Measurements from ENCODE around the gene SALL4. TPM values are rescaled to one million over a fixed set of nuclear protein-coding genes. Genes with fewer than 3 reads are reported as not detected.
"Not testable (repeated sequence)": the region's sequence is repeated elsewhere in the genome, so short reads cannot be mapped to it uniquely, and the experiment has no call there.

SALL4 gene
- polyA plus RNA-seq, 3 donors, result 0.03 to 0.49 (median 0.11) TPM

DNA sequence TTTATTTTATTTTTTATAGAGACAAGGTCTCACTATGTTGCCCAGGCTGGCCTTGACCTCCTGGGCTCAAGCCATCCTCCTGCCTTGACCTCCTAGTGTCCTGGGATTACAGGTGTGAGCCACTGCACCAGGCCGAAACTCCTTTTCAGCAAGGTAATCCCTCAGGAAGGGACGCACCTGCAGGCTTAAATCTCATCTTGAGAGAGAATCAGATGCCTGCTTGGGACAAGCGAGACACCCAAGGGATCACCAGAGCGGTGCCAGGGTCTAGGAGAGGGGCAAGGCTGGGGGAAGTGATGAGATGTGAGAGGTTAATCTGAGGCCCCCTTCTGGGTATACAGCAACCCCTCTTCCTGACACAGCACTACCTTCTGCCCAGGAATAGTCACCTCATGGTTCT lies 30.1 kb downstream of the SALL4 start:
- 90 to 96% (median 94%) methylated on average over 4 of the region's 4 CpGs for WGBS, 3 donors
- H3K27ac ChIP-seq (ENCODE audit: low read depth, low read length), result no peak overlapping the region

DNA sequence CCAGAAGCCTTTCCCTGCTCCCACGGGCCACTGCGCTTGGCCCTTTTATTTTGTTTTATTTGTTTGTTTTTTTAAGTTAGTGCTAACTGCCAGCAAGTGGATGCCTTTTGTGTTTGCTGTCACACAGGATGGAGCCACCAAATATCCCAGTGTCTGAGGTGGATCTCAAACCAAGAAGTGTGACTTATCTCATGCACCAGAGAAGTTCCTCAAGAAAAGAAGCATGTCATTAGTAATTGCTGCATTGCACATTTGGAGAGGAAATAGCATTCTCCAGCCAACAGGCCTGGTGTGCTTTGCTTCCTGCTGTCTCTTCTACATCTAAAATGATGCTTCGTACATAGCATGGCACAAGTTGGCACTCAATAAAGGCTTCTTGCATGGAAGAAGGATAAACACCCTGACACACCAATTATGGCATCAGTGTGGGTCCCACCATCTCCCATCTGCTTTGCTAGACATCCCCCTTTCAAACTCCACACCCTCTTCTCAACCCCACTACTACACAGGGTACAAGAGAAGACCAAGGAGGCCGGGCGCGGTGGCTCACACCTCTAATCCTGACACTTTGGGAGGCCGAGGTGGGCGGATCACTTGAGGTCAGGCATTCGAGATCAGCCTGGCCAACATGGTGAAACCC lies 32.2 kb downstream of the SALL4 start:
- WGBS, 3 donors, result 89 to 93% (median 91%) methylated on average over 9 of the region's 9 CpGs
- H3K27ac ChIP-seq (ENCODE audit: low read depth, low read length), result no peak overlapping the region

DNA sequence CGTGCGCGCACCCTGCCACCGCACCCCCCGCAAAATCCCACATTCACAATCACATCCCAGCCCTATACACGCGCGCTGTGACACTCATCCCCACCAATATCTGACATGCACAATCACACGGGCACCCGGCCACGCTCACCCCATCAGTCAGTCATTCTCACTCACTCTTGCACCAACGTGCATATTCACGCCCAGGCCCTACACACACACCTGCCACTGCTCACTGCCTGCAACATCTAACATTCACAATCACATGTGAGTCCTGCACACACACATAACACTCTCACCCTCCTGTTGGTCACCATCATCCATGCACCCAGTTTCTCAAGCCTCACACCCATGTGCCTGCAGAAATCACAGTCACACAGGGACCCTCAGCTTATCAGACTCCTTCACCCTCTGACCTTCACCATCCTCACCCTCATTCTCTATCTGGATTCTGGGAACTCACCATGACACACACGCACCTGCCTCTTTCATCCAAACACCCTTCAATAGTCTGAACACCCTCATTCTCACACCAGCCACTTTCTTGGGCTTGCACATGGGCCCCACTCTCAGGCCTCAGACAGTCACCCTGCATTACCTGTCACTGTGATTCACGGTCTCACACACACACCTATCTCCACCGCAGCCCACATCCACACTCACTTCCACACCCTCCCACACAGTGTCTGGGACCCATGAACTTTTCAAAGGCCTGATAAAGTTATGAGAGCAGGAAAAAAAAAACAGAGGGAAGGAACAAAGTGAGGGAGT lies 33.4 kb downstream of the SALL4 start:
- no peak overlapping the region for H3K27ac ChIP-seq (ENCODE audit: low read depth, low read length)
- WGBS, 3 donors, result 20 to 35% (median 30%) methylated on average over 11 to 16 of the region's 16 CpGs

DNA sequence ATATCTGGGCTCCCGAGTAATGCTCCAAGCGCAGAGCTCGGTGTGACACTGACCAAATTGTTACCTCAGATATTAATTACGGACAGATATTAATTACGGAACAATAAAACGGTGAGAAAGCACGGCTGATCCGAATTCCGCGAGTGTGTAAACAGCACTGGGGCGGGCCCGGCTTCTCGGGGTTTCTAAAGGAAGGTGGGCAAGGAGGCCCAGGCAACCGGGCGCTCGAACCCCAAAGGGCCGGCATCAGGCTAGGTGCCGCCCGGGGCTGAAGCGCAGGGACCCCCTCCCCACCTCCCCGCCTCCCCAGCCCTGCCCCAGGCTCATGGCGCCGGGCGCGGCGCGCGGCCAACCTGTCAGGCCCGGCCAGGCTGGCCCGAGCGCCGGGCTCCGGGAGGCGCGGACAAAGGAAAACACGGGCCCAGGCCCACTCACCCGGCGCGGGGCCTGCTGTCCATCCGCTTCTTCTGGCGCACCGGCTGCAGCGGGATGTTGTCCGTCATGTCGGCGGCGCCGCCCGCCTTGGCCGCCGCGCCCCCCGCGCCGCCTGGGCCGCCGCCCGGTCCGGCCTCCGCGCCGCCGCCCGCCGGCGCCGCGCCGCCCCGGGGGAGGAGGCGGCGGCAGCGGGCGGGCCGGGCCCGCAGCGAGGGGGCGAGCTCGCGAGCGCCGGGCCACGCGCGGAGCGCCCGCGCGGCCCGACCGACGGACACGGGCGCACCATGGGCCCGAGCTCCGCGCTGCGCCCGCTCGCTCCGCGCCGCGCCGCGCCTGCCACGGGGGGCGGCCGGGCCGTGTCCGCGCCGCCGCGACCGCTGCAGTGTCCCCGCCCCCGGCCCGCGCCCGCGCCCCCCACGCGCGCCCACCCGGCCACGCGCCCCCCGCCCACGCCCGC lies 34.2 kb downstream of the SALL4 start, which contains the start of gene ATP9A:
ATP9A (minus strand) TSS at position 524 of the 892 bp plus-strand sequence; CDS start at position 503, 21 bp downstream.
- H3K27ac ChIP-seq (ENCODE audit: low read depth, low read length), result no peak within 1 kb of the TSS
- WGBS, 3 donors, result 0 to 1% (median 1%) methylated on average over 27 to 119 of the region's 131 CpGs

DNA sequence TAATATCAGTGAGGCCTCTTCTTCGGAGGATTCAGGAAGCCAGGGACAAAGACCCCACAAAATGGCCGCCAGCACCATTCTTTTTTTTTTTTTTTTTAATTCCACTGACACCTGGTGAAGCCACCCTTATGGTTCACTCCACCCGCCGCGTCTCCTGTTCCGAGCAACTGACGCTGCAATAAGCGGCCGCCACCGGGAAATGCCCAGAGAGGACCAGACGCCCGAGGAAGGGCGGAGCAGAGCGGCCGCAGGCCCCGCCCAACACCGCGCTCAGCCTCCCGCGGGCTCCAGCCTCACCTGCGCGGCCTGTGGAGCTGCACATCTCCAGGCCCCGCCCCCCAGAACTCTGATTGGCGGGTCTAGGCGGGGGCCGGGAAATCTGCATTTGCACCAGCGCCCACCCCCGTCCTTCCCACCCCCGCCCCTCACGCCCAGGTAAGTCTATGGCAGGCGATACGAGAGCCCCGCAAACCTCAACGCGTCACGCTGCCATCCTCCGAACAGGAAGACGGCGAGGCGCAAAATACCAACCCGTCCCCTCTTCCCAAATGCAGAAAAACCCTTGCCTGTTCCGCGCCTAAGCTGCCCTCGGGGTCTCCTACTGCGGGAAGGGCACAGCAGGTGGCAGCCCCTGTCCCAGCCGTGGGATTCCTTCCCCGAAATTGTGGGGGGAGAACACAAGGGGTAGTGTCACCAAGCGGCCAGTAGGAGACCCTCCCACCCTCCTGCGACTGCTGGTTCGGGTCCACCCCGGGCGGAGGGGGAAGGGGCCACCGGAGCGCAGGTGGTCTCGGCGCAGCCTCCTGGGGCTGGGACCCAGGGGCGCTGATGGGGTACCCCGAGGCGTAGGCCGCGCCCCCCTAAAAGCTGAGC lies 35.1 kb downstream of the SALL4 start:
- H3K27ac ChIP-seq (ENCODE audit: low read depth, low read length), result no peak overlapping the region
- WGBS, 3 donors, result 1 to 2% (median 1%) methylated on average over 61 of the region's 61 CpGs

DNA sequence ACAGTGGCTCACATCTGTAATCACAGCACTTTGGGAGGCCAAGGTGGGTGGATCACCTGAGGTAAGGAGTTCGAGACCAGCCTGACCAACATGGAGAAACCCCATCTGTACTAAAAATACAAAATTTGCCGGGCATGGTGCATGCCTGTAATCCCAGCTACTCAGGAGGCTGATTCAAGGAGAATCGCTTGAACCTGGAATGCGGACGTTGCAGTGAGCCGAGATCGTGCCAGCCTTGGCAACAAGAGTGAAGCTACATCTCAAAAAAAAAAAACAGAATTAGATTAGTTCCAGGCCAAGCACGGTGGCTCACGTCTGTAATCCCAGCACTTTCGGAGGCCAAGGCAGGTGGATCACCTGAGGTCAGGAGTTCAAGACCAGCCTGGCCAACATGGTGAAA lies 36.9 kb downstream of the SALL4 start:
- WGBS, 3 donors, result 69 to 81% (median 77%) methylated on average over 10 of the region's 10 CpGs
- H3K27ac ChIP-seq (ENCODE audit: low read depth, low read length), result not testable (repeated sequence)

DNA sequence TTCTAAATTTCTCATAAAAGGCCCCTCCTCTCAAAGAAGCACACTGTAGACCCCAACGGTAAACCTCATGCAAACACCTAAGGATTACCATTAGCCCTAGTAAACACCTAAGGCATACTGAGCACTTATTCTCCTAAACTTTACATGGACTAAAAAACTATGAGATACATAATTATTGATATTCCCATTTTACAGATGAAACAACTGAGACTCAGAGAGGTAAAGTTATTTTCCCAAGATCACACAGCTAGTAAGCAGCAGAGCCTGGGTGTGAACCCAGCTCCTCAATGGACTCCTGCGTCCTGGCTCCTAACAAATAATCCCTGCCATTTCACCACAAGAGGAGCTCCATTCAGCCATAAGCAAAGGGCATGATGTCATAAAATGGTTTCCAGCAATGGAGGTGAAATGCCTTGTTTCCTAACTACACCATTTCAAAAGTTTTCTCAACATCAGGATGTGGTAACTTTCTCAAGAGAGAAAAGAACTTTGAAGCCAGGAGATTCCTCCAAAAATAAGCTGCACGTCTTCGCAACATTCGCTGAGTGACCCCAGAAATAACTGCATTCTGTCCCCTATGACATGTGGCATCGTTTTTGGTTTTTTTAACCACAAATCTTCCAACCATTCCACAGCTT lies 38.2 kb downstream of the SALL4 start:
- WGBS, 3 donors, result 57 to 89% (median 58%) methylated on average over 6 of the region's 6 CpGs
- H3K27ac ChIP-seq (ENCODE audit: low read depth, low read length), result no peak overlapping the region

DNA sequence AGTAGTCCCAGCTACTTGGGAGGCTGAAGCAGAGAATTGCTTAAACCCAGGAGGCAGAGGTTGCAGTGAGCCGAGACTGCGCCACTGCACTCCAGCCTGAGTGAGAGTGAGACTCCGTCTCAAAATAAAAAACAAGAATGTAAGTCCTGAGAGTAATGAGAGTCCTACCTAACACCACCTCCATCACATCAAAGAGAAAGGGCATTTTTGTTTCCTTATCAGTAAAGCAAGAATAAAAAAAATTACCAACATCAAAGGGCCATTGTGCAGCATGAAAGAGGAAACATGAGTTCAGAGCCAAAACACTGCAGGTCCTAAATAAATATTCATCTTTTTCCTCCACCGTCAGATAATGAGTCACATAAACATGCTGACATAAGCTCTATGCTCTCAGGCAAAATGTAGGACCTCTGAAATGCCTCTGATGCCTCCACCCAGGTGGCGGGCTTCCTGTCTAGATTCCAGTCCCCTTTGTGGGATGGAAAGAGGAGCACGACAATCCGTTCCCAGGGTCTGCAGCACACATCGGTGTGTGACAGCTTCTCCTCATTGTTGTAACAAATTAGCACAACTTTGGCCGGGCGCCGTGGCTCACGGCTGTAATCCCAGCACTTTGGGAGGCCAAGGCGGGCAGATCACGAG lies 41.3 kb downstream of the SALL4 start:
- 62 to 72% (median 70%) methylated on average over 14 of the region's 14 CpGs for WGBS, 3 donors
- no peak overlapping the region for H3K27ac ChIP-seq (ENCODE audit: low read depth, low read length)

DNA sequence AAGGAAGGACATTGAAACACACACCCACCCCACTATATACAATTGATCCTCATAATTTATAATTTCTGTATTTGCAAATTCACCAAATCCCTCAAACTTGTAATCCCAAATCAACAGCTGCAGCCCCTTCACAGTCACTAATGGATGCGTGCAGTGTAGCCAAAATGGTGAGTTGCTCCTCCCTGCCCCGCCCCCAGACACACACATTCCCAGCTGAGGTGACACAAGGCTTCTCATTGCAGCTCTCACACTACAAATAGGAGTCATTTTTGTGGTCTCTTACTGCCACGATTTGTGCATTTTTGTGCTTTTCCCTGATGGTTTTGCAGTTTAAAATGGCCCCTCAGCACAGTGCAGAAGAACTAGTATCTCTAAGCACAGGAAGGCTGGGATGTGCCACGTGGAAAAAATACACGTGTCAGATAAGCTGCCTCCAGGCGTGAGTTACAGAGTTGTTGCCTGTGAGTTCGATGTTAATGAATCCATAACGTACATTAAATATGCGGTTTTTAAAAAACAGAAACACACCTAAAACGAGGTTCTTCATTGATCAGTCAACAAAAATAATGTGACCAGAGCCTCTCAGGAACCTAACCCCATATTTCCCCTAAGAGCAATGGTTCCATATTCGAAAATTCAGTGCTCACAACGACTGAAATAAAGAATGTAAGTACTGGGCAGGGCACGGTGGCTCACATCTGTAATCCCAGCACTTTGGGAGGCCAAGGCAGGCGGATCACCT lies 42.4 kb downstream of the SALL4 start:
- no peak overlapping the region for H3K27ac ChIP-seq (ENCODE audit: low read depth, low read length)
- WGBS, 3 donors, result 89 to 93% (median 92%) methylated on average over 14 of the region's 14 CpGs

DNA sequence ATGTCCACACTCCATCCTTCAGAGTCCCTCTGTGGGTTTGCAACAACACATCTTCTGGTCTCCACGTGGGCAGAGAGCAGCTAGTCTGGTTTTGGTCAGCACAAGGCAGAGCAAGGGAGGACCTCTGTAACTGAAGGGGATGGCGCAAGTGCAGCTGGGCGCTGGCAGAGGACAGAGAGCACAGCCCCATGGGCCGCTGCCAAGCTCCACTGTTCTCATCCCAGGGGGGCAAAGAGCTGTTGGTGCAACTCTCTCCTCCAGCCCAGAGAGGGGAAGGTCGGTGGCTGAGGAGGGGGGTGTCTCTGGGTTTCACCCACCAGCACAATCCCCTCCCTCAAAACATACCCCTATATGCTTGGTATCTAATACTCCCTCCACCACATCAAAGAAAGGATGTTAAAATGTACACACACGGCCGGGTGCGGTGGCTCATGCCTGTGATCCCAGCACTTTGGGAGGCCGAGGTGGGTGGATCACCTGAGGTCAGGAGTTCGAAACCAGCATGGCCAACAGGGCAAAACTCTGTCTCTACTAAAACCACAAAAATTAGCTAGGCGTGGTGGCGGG lies 43.3 kb downstream of the SALL4 start:
- 61 to 81% (median 74%) methylated on average over 12 of the region's 12 CpGs for WGBS, 3 donors
- no peak overlapping the region for H3K27ac ChIP-seq (ENCODE audit: low read depth, low read length)

DNA sequence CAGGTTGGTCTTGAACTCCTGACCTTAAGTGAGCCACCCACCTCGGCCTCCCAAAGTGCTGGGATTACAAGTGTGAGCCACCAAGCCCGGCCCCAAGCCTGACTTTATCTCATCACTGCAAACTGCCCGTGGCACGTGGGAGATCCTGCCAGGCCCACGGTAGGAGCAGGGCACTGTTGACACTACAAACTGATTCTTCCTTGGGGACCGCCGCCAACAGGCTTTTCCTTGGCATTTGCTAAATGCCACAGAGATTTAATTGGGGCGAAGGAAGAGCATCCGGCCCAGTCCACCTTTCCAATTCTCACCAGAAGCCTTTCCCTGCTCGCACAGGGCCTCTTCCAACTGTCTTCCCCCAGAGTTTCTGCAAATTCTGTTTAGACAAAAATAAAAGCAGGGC lies 45.1 kb downstream of the SALL4 start:
- H3K27ac ChIP-seq (ENCODE audit: low read depth, low read length), result no peak overlapping the region
- 74 to 89% (median 78%) methylated on average over 10 of the region's 10 CpGs for WGBS, 3 donors

DNA sequence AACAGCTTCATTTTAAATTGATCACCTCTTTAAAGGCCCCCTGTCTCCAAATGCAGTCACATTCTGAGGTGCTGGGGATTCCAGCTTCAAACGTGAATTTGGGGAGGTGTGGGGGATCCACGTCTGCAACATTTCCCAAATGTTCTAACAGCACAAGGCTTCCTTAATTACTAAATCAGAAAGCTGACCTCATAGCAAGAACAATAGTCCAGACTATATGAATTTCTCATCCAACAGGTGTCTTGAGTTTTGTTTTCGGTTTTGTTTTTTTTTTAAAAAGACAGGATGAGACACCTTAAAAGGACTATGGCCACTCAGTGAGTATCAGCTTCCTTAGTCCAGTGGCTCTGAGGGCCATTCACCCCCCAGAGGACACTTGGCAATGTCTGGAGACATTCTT lies 45.7 kb downstream of the SALL4 start:
- no peak overlapping the region for H3K27ac ChIP-seq (ENCODE audit: low read depth, low read length)
- WGBS, 3 donors, result 69 to 92% (median 75%) methylated on average over 3 of the region's 3 CpGs

DNA sequence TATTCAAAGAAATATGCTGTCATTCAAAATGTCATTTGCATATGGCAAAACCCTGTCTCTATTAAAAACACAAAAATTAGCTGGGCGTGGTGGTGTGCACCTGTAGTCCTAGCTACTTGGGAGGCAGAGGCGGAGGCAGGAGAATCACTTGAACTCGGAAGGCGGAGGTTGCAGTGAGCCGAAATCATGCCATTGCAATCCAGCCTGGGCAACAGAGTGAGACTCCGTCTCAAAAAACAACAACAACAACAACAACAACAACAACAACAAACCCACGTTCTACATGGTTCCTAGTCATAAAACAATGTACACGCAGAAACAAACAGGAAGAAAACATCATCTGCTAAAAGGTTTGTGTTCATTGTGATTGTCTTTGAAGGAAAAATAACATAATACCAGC lies 49.1 kb downstream of the SALL4 start:
- 93 to 95% (median 93%) methylated on average over 8 of the region's 8 CpGs for WGBS, 3 donors
- H3K27ac ChIP-seq (ENCODE audit: low read depth, low read length), result not testable (repeated sequence)

DNA sequence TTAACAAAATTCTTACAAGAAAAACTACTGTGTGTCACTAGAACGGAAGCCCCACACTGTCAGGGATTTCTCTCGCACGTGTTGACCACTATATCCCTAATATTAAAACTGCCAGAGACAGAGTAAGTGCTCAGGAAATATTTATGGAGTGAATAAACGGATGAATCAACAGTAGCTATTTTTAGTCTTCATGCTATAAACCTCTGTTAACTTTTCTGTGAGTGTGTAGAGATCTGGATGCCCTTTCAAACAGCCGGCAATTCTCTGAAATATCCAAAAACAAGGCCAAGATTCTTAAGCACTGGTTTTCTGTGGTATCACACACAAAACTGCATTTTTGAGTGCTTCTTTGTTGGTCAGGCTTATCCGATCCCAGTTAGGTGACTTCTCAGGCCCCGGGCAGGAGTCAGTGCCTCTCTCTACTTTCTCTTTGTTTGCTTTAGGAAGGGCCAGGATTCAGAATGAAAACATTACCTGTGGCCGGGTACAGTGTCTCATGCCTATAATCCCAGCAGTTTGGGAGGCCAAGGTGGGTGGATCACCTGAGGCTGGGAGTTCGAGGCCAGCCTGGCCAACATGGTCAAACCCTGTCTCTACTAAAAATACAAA lies 49.9 kb downstream of the SALL4 start:
- H3K27ac ChIP-seq (ENCODE audit: low read depth, low read length), result no peak overlapping the region
- 46 to 55% (median 51%) methylated on average over 9 of the region's 9 CpGs for WGBS, 3 donors

DNA sequence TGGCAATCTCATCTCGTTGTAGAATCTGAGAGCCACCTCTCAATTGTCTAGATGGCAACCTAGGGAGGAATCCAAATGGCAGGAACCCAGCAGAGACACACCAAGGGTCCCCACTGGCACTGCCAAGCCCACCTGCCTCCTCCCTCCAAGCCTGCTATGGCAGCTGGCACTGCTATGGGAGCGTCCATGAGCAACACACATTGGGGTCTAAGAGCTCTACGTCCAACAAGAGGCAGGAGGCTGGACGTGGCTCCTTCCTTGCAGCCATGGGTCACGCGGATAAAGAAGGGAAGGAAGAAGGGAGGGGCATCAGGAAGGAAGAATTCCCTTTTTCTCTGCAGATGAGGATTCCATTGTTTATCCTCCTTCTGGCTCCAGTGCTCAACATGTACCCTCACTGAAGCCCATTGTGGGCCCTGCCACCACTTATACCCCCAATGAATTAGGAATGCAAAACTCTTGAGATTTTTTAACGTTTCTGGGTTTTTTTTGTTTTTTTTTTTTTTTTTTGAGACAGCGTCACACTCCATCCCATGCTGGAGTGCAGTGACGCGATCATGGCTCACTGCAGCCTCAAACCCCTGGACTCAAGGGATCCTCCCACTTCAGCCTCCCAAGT lies 51.4 kb downstream of the SALL4 start:
- no peak overlapping the region for H3K27ac ChIP-seq (ENCODE audit: low read depth, low read length)
- WGBS, 3 donors, result 83 to 89% (median 85%) methylated on average over 10 of the region's 10 CpGs
